Ishikawa (cell line): ENCODE results near the gene SYNE1.

Experiments
- CREB1 ChIP-seq: IDR thresholded peaks from 2 replicates; pipeline ENCODE4 v1.6.1; 2012; ENCODE audit warnings: low read depth
- EP300 ChIP-seq: IDR thresholded peaks from 2 replicates; pipeline ENCODE4 v1.6.1; 2012; ENCODE audit warnings: borderline replicate concordance
- REST ChIP-seq: IDR thresholded peaks from 2 replicates; pipeline ENCODE4 v1.6.1; 2012; ENCODE audit warnings: low read depth, mild to moderate bottlenecking
- YY1 ChIP-seq: IDR thresholded peaks from 2 replicates; pipeline ENCODE4 v1.6.1; 2012; ENCODE audit warnings: low read depth

- TF ChIP-seq REST (no peak), EP300 (no peak), YY1 (no peak), CREB1 (no peak)
These were observed 162.8 kb downstream of the SYNE1 start for GRCh38 chr6:152474354-152474753.
